Activated naive CD8-positive, alpha-beta T cell treated with anti-CD3 and anti-CD28 coated beads for 36 hours (primary cell): Measurements from ENCODE around the gene BGLAP. TPM values are rescaled to one million over a fixed set of nuclear protein-coding genes. Genes with fewer than 3 reads are reported as not detected.

ENCODE experiments used
- DNase-seq: peaks from one replicate; pipeline ENCODE4 v3.0.0; 2021
- H3K27ac Mint-ChIP-seq: one replicate; pipeline ENCODE4 v1.8.0; 2022; ENCODE audit warnings: mild to moderate bottlenecking, moderate library complexity, mixed read lengths
- H3K27me3 Mint-ChIP-seq: one replicate; pipeline ENCODE4 v1.8.0; 2022; ENCODE audit warnings: mild to moderate bottlenecking, mixed read lengths
- H3K36me3 Mint-ChIP-seq: one replicate; pipeline ENCODE4 v1.8.0; 2021; ENCODE audit warnings: mild to moderate bottlenecking, mixed read lengths
- H3K4me1 Mint-ChIP-seq: one replicate; pipeline ENCODE4 v1.8.0; 2021; ENCODE audit warnings: mixed read lengths
- H3K4me3 Mint-ChIP-seq: one replicate; pipeline ENCODE4 v1.8.0; 2022; ENCODE audit warnings: mild to moderate bottlenecking, moderate library complexity, mixed read lengths
- H3K9me3 Mint-ChIP-seq: one replicate; pipeline ENCODE4 v1.8.0; 2022; ENCODE audit warnings: mixed read lengths
- total RNA-seq, 2 experiments: library from RNA; stranded (reverse); gene quantifications; one replicate each; pipeline ENCODE4 v1.2.3, GENCODE V29; 2021

Gene BGLAP
- total RNA-seq, 2 experiments from 2014 or later: 1.6 to 2.2 TPM

- Mint-ChIP-seq H3K27me3 (no peaks in the 10 kb centered on the region), H3K27ac (no peak overlapping the region), H3K4me1 (peaks cover 3% of the 10 kb centered on the region)
These were observed 17.8 kb downstream of the BGLAP start for GRCh38 chr1:156259805-156260204.

DNA sequence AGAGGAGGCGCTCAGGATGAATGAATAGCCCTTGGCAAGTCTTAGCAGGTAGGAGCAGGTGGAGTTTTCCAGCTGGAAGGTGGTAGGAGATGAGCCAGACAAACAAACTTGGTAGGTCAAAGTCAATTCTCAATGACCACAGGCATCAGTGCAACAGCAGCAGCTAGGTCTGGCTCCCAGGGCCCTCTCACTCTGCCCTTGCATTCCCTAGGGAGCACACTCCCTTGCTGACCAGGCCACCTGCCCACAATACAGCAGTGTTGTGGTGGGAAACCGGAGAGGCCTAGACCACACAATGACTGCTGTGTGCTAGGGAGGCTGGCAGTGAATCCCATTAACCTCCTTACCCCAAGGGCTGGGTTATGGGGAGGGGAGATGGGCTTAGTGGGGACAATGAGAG, 18.9 kb downstream of the BGLAP start:
- DNase-seq: no peak
- H3K4me1 Mint-ChIP-seq: peaks cover 3% of the 10 kb centered on the region
- peaks cover 43% of the 10 kb centered on the region for H3K36me3 Mint-ChIP-seq
- no peak overlapping the region for H3K4me3 Mint-ChIP-seq
- peak overlapping the region; percentile 47 for H3K27ac Mint-ChIP-seq
- no peaks in the 10 kb centered on the region for H3K9me3 Mint-ChIP-seq
- no peaks in the 10 kb centered on the region for H3K27me3 Mint-ChIP-seq

More at GRCh38 chr1:156259805-156260204, 17.8 kb downstream of the BGLAP start:
- Mint-ChIP-seq H3K9me3 (no peaks in the 10 kb centered on the region), H3K36me3 (peaks cover 36% of the 10 kb centered on the region), H3K4me3 (no peak overlapping the region)
- no peak for DNase-seq

GRCh38 chr1:156262461-156263287, 20.7 kb downstream of the BGLAP start:
- Mint-ChIP-seq H3K27ac (no peak overlapping the region), H3K36me3 (peaks cover 51% of the 10 kb centered on the region), H3K4me3 (no peak overlapping the region), H3K27me3 (no peaks in the 10 kb centered on the region), H3K4me1 (peaks cover 3% of the 10 kb centered on the region), H3K9me3 (no peaks in the 10 kb centered on the region)
- DNase-seq: no peak

- Mint-ChIP-seq H3K27me3 (no peaks in the 10 kb centered on the region), H3K9me3 (no peaks in the 10 kb centered on the region), H3K27ac (no peak overlapping the region), H3K4me3 (no peak overlapping the region), H3K4me1 (peaks cover 3% of the 10 kb centered on the region), H3K36me3 (peaks cover 51% of the 10 kb centered on the region)
- no peak for DNase-seq
These were observed 21.3 kb downstream of the BGLAP start for GRCh38 chr1:156263288-156263655.

- Mint-ChIP-seq H3K4me1 (no peaks in the 10 kb centered on the region), H3K27me3 (no peaks in the 10 kb centered on the region), H3K36me3 (peaks cover 40% of the 10 kb centered on the region), H3K27ac (no peak overlapping the region), H3K4me3 (no peak overlapping the region), H3K9me3 (no peaks in the 10 kb centered on the region)
- DNase-seq: no peak
These were observed 24.1 kb downstream of the BGLAP start for GRCh38 chr1:156266051-156266450.

GRCh38 chr1:156268336-156268735, 26.4 kb downstream of the BGLAP start:
- Mint-ChIP-seq H3K27me3 (no peaks in the 10 kb centered on the region), H3K9me3 (no peaks in the 10 kb centered on the region), H3K27ac (no peak overlapping the region), H3K4me3 (no peak overlapping the region), H3K36me3 (peaks cover 37% of the 10 kb centered on the region), H3K4me1 (no peaks in the 10 kb centered on the region)
- no peak for DNase-seq

DNA sequence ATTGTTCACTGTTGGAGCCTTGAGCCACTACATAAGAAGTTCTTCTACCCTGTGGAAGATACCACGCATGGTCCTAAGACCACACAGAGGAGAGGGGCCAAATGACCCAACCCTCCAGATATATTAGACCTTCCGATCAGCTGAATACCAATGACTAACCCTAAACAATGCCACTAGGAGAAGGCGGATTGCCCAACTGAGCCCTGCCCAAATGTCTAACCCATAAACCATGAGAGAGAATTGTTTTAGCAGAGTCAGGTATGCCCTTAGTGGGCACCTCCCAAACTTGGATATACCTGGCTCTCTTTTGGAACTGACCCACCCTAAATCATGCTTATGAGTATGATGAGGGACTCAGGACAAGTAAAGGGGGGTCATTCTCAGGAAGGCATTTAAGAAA, 28.3 kb downstream of the BGLAP start:
- H3K27ac Mint-ChIP-seq: no peak overlapping the region
- H3K4me3 Mint-ChIP-seq: no peak overlapping the region
- no peaks in the 10 kb centered on the region for H3K27me3 Mint-ChIP-seq
- peaks cover 33% of the 10 kb centered on the region for H3K36me3 Mint-ChIP-seq
- H3K9me3 Mint-ChIP-seq: no peaks in the 10 kb centered on the region
- DNase-seq: no peak
- no peaks in the 10 kb centered on the region for H3K4me1 Mint-ChIP-seq

DNA sequence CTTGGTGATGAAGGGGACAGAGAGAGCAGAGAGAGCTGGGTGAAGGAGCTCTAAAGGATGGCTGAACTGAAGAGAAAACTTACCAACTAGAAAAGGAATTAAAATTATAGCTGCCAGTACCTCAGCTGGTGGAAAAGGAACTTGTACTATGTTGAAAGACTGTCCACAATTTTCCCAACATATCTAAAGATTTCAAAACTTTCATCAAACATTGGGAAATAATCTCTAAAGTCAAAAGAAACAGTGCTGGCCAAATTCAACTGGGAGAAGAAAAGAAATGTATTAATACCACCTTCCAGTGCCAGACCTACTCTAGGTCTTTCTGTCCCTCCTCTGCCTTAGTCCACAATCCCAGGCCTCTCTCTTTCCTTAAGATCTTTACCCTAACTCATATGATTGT, 34.5 kb downstream of the BGLAP start:
- Mint-ChIP-seq H3K9me3 (no peaks in the 10 kb centered on the region), H3K27me3 (no peaks in the 10 kb centered on the region), H3K27ac (no peak overlapping the region), H3K36me3 (peaks cover 41% of the 10 kb centered on the region), H3K4me1 (peaks cover 14% of the 10 kb centered on the region), H3K4me3 (no peak overlapping the region)
- no peak for DNase-seq

DNA sequence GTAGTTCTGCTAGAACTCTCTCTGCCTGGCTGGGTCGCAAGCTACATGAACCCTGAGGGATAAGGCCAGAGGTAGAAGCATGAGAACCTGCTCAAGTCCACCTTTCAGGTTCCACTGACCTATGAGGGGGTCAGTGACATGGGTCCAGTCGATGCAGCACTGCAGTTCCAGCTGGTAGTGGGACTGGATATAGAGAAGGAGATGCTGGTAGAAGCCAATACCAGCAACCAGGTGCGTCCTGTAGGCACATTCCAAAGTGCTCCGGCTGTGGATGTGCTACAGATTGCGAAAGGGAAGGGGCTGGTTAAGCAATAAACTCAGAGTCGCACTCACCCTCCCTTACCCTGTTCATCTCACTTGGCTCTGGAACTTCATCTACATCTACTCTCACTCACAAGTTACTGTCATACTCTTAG, 35.0 kb downstream of the BGLAP start:
- H3K36me3 Mint-ChIP-seq: peaks cover 42% of the 10 kb centered on the region
- no peak overlapping the region for H3K27ac Mint-ChIP-seq

DNA sequence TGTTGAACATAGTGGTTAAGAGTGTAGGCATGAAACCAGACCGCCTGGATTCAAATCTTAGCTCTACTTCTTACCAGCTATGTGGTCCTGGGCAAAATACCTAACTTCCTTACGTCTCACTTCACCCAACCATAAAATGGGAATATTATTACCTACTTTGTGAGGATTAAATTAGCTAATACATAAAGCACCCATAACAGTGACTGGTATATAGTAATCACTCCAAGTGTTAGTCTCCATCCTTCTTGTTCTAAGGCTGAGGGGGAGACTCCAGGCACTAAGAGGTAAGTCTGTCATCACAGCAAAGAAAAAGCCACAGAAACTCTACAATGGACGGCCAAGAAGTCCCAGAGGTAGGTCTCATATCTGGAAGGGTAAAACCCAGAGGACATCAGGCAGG, 37.9 kb downstream of the BGLAP start:
- DNase-seq: no peak
- H3K4me1 Mint-ChIP-seq: peaks cover 29% of the 10 kb centered on the region
- no peaks in the 10 kb centered on the region for H3K9me3 Mint-ChIP-seq
- peaks cover 3% of the 10 kb centered on the region for H3K27me3 Mint-ChIP-seq
- H3K27ac Mint-ChIP-seq: no peak overlapping the region
- H3K36me3 Mint-ChIP-seq: peaks cover 34% of the 10 kb centered on the region
- H3K4me3 Mint-ChIP-seq: peak overlapping the region; percentile 98

More for the DNA sequence above, 35.0 kb downstream of the BGLAP start:
- Mint-ChIP-seq H3K27me3 (no peaks in the 10 kb centered on the region), H3K4me3 (no peak overlapping the region), H3K4me1 (peaks cover 15% of the 10 kb centered on the region), H3K9me3 (no peaks in the 10 kb centered on the region)
- no peak for DNase-seq

DNA sequence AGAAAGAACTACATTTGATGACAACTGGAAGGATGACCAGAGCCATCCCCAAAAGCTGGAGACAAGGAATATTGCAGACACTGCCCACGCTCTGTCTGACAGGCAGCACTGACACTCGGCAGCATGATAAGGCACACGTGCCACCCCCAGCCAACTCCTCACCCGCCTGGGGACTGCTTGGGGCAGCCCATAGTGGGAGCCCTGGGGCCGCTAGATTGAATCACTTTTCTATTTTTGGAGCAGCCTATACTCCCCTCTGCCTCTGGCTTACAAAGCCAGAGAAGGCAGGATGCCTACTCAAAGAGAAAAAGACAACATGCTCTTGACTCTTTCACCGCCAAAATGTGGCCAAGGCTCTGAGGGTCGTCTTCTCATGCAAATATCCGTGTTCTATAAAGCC, 39.3 kb downstream of the BGLAP start:
- H3K4me3 Mint-ChIP-seq: peak overlapping the region; percentile 98
- DNase-seq: peak; percentile 66
- H3K27me3 Mint-ChIP-seq: peaks cover 3% of the 10 kb centered on the region
- H3K9me3 Mint-ChIP-seq: no peaks in the 10 kb centered on the region
- peak overlapping the region; percentile 96 for H3K27ac Mint-ChIP-seq
- peaks cover 31% of the 10 kb centered on the region for H3K4me1 Mint-ChIP-seq
- peaks cover 30% of the 10 kb centered on the region for H3K36me3 Mint-ChIP-seq

GRCh38 chr1:156281693-156282478, 39.9 kb downstream of the BGLAP start:
- Mint-ChIP-seq H3K36me3 (peaks cover 30% of the 10 kb centered on the region), H3K4me3 (peak overlapping the region; percentile 98), H3K27me3 (peaks cover 3% of the 10 kb centered on the region), H3K27ac (peak overlapping the region; percentile 96), H3K4me1 (peaks cover 31% of the 10 kb centered on the region), H3K9me3 (no peaks in the 10 kb centered on the region)
- DNase-seq: peak; percentile 39

- Mint-ChIP-seq H3K4me3 (peak within 1 kb of the TSS; percentile 98), H3K36me3 (peaks cover 29% of the 10 kb centered on the region)
These were observed 40.7 kb downstream of the BGLAP start, which contains the start of gene SMG5 for GRCh38 chr1:156282479-156283222. Gene SMG5, minus strand, starts transcription at chr1:156282825. Its CDS starts 145 bp downstream, at chr1:156282680.

DNA sequence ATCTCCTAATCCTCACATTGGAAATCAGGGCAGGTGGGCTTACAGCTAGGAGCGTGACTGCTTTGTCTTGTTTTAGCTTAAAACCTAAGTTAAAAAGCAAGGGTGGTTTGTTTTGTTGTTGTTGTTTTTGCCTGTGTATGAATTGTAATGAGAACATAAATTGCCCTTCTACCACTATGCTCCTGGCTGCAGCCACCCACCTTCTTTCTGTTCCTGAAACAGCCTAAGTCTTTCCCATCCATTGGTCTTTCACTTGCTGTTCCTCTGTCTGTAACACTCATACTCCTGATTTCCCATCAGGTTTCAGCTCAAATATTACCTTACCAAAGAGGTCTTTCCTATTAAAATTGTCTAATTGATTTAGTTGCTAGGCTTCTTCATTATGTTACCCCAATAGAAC, 41.5 kb downstream of the BGLAP start:
- H3K36me3 Mint-ChIP-seq: peaks cover 21% of the 10 kb centered on the region
- peaks cover 3% of the 10 kb centered on the region for H3K27me3 Mint-ChIP-seq
- peaks cover 31% of the 10 kb centered on the region for H3K4me1 Mint-ChIP-seq

More at GRCh38 chr1:156282479-156283222, 40.7 kb downstream of the BGLAP start, which contains the start of gene SMG5:
- H3K27me3 Mint-ChIP-seq: peaks cover 3% of the 10 kb centered on the region
- DNase-seq: peak; percentile 97
- H3K9me3 Mint-ChIP-seq: no peaks in the 10 kb centered on the region
- peaks cover 31% of the 10 kb centered on the region for H3K4me1 Mint-ChIP-seq
- peak within 1 kb of the TSS; percentile 96 for H3K27ac Mint-ChIP-seq

GRCh38 chr1:156284112-156284511, 42.1 kb downstream of the BGLAP start, which contains the start of gene TMEM79:
Gene TMEM79, plus strand, starts transcription at chr1:156284325. Its CDS starts 902 bp downstream, at chr1:156285227.
- Mint-ChIP-seq H3K27ac (peak within 1 kb of the TSS; percentile 96), H3K27me3 (peaks cover 3% of the 10 kb centered on the region), H3K4me3 (peak within 1 kb of the TSS; percentile 98), H3K9me3 (no peaks in the 10 kb centered on the region), H3K36me3 (peaks cover 20% of the 10 kb centered on the region), H3K4me1 (peaks cover 31% of the 10 kb centered on the region)
- no peak for DNase-seq

More for the DNA sequence above, 41.5 kb downstream of the BGLAP start:
- no peak for DNase-seq
- peak overlapping the region; percentile 96 for H3K27ac Mint-ChIP-seq
- peak overlapping the region; percentile 98 for H3K4me3 Mint-ChIP-seq
- no peaks in the 10 kb centered on the region for H3K9me3 Mint-ChIP-seq
